ENCODE data around the gene TMEM198. TPM values are rescaled to one million over a fixed set of nuclear protein-coding genes. Genes with fewer than 3 reads are reported as not detected.

Gene TMEM198
- total and polyA plus RNA-seq, 9 of the 15 experiments (the other 6 are each of a cell fraction or from before 2014, with no cell fraction given): 0.03 to 3.8 (median 1.0) TPM

DNA sequence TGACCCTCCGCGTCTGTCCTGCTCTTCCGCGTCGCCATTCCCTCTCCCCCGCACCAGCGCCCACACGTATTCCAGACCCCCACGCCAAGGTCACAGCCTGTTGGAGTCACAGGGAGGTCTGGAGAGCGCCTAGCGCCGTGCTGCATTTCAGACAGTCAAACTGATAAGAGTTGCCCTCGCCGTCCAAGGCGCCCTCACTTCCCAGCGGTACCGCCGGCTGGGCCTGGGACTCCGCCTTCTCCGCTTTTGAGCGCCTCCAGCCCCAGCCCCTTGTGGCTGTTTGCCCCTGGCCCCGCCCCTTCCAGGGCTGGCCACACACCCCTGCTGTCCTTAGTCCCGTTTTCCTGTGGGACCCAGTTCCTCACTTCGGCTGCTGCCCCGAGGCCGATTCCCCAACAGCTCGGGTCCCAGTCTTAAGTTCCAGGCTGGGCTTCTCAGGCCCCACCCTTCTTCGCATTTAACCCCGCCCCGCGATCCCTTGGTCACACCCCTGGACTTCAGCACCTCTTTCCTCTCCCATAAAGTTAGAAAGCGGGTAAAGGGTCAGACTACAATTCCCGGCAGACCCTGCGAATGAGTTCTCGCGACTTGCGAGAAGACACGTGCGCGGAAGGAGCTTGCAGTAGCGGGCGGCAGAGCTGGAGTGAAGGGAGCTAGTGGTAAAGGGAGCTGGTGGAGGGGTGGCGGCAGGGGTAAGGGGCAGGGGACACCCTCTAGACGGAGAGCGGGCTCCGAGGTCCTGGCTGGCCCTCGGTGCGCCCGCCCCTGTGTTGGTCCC, 45.4 kb upstream of the TMEM198 start, which contains the start of gene GMPPA (continued):
- TF ChIP-seq, protein P1, sequence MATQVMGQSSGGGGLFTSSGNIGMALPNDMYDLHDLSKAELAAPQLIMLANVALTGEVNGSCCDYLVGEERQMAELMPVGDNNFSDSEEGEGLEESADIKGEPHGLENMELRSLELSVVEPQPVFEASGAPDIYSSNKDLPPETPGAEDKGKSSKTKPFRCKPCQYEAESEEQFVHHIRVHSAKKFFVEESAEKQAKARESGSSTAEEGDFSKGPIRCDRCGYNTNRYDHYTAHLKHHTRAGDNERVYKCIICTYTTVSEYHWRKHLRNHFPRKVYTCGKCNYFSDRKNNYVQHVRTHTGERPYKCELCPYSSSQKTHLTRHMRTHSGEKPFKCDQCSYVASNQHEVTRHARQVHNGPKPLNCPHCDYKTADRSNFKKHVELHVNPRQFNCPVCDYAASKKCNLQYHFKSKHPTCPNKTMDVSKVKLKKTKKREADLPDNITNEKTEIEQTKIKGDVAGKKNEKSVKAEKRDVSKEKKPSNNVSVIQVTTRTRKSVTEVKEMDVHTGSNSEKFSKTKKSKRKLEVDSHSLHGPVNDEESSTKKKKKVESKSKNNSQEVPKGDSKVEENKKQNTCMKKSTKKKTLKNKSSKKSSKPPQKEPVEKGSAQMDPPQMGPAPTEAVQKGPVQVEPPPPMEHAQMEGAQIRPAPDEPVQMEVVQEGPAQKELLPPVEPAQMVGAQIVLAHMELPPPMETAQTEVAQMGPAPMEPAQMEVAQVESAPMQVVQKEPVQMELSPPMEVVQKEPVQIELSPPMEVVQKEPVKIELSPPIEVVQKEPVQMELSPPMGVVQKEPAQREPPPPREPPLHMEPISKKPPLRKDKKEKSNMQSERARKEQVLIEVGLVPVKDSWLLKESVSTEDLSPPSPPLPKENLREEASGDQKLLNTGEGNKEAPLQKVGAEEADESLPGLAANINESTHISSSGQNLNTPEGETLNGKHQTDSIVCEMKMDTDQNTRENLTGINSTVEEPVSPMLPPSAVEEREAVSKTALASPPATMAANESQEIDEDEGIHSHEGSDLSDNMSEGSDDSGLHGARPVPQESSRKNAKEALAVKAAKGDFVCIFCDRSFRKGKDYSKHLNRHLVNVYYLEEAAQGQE (IDR thresholded peaks at IDR 0.05; ENCODE audit: borderline replicate concordance): peak; percentile 50; the same call in 1 of the 2 replicates
- TF ChIP-seq, protein P1 (CRISPR knock-in tag; IDR thresholded peaks at IDR 0.05; ENCODE audit: low read depth): no peak
- TF ChIP-seq ZNF165 (CRISPR knock-in tag; IDR thresholded peaks at IDR 0.05; ENCODE audit: borderline replicate concordance): no peak
- TF ChIP-seq TBL1XR1 (IDR thresholded peaks at IDR 0.05; ENCODE audit: low read length in 2 of 2): no peak
- TF ChIP-seq ARHGAP35 (IDR thresholded peaks at IDR 0.05; ENCODE audit: partially characterized antibody): peak; percentile 90

Measured in K562 (cell line).